Mammary epithelial cell (primary cell): ENCODE measurements around the gene ERCC4.

Experiments used
- EZH2 ChIP-seq: IDR thresholded peaks from 2 replicates; pipeline ENCODE4 v1.6.1; 2012; ENCODE audit warnings: low read length, inconsistent platforms, borderline replicate concordance
- TF ChIP-seq, protein P1 (sequence below), 2 donors: IDR thresholded peaks in 1 of 2; conservative IDR thresholded peaks in 1 of 2; 2 replicates each; pipeline ENCODE4 v1.5.1; 2011 to 2012; ENCODE audit warnings: inconsistent platforms in 2 of 2, low read length in 2 of 2, mild to moderate bottlenecking in 2 of 2, control low read depth in 1 of 2, low read depth in 1 of 2; ENCODE audit not compliant: insufficient read depth in 1 of 2; ENCODE audit errors: extremely low read depth in 1 of 2

DNA sequence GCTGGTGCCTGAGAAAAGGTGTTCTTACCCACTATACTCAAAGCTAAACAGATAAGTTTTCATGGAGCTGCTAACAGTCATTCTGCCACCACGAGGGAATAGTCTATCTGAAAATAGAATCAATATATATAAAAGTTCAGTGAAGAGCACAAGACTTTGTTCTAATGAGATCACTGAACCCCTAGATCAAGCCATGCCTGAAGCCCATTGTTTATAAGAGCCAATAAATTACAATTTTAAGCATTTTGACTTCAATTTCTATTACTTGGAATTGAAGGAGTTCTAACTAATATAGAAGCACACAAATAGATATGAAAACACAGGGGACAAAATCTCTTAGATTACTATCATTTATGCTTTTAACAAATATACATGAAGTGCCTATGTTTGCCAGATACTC, 24.4 kb upstream of the ERCC4 start:
- TF ChIP-seq, protein P1, sequence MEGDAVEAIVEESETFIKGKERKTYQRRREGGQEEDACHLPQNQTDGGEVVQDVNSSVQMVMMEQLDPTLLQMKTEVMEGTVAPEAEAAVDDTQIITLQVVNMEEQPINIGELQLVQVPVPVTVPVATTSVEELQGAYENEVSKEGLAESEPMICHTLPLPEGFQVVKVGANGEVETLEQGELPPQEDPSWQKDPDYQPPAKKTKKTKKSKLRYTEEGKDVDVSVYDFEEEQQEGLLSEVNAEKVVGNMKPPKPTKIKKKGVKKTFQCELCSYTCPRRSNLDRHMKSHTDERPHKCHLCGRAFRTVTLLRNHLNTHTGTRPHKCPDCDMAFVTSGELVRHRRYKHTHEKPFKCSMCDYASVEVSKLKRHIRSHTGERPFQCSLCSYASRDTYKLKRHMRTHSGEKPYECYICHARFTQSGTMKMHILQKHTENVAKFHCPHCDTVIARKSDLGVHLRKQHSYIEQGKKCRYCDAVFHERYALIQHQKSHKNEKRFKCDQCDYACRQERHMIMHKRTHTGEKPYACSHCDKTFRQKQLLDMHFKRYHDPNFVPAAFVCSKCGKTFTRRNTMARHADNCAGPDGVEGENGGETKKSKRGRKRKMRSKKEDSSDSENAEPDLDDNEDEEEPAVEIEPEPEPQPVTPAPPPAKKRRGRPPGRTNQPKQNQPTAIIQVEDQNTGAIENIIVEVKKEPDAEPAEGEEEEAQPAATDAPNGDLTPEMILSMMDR (conservative IDR thresholded peaks at IDR 0.05 in 1 of 2, IDR thresholded peaks at IDR 0.05 in 1 of 2; ENCODE audit: extremely low read depth in 1 of 2, insufficient read depth in 1 of 2, low read depth in 1 of 2, low read length in 2 of 2), result no peak
- no peak for TF ChIP-seq EZH2
